ENCODE results near the gene SNAPC4. TPM values are rescaled to one million over a fixed set of nuclear protein-coding genes. Genes with fewer than 3 reads are reported as not detected.
A peak's percentile ranks its signal among the peaks of the same experiment; 100 is the strongest.

The SNAPC4 gene
- total RNA-seq, 5 donors from 2014 or later (not counting 1 experiment from before 2014, with no cell fraction given), result 10.5 to 15.7 (median 13.3) TPM

DNA sequence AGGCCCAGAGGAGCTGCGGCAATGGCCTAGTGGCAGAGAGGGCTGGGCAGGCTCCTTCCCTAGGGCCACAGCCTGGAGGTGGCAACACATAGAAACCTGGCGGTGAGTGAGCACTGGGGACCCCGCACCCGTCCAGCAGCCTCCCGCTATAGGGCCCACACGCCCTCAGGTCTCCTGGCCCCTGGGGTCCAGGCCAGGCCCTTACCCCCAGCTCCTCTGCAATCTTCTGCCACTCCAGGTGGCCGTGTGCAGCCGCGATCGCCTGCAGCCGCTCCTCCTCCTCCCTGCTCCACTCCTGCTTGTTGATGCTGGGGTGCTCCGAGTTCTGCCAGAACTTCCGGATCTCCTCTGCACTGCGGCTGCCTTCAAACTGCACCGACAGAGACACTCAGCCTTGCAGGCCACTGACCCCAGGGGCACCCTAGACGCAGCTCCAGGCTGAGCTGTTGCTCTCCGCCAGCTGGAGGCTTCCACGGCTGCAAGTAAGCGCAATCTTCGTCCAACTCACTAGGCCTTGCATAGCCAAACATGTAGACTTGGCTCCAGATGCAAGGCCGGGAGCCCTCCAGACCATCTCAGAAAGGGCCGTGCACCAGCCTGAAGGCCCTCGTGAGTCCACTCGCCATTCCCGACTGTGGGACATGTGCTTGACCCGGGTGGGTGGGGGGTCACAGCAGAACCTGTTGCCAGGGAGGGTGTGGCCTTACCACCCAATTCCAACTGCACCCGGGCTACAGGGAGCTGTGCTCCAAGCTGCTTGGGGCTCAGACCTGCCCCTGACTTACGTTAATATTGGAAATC, 8.0 kb downstream of the SNAPC4 start:
- WGBS (ENCODE audit: insufficient coverage), result 97% methylated on average over 26 of the region's 28 CpGs
- no peak overlapping the region for H3K27ac Mint-ChIP-seq
- no peak overlapping the region for H3K4me3 Mint-ChIP-seq
- Histone ChIP-seq H3K9me3 (no peaks in the 10 kb centered on the region), H3K27me3 (replicated peaks in 1 of 2; ENCODE audit: control insufficient read depth in 2 of 2, extremely low read depth in 1 of 2, insufficient read depth in 2 of 2, low read length in 1 of 2) (peaks cover 0 to 4% of the 10 kb centered on the region in 2 experiments), H3K4me1 (ENCODE audit: control insufficient read depth in 1 of 2, extremely low read depth in 1 of 2, insufficient read depth in 2 of 2, low read length in 2 of 2) (no peaks in the 10 kb centered on the region), H3K36me3 (ENCODE audit: control insufficient read depth in 2 of 2, extremely low read depth in 1 of 2, insufficient read depth in 1 of 2, low read length in 1 of 2) (peaks cover 4 to 85% of the 10 kb centered on the region in 2 donors), H3K4me3 (ENCODE audit: control insufficient read depth in 1 of 2, extremely low read depth in 1 of 2, low read length in 1 of 2) (no peak overlapping the region), H3K27ac (ENCODE audit: low read length) (no peak overlapping the region)
- ChIA-PET POLR2A (no interaction called here), CTCF (no interaction called here)
- no peak for DNase-seq
- H3K9me3 Mint-ChIP-seq, result no peaks in the 10 kb centered on the region
- no peaks in the 10 kb centered on the region for H3K27me3 Mint-ChIP-seq
- peaks cover 46% of the 10 kb centered on the region for H3K36me3 Mint-ChIP-seq
- no peaks in the 10 kb centered on the region for H3K4me1 Mint-ChIP-seq
- ATAC-seq (replicated peaks in 1 of 4), result no peak

DNA sequence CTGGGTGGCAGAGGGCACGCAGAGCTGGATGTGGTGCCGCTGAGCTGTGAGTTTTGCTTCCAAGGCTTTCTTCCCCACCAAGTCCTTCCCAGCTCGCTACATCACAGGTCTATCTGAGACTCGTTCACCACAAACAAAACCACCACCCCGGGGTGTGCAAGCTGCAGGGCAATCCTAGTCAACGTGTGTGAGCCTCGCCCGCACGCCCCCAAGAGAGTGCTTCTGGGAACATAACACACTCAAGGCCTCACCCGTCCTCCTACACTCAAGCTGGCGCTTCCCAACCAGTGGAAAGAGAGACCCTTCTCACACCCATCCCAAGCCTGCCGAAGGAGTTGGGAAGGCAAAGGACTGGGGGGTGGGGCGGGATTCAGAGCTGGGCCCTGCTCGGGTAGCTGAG, 10.6 kb downstream of the SNAPC4 start:
- H3K36me3 Mint-ChIP-seq, result peaks cover 44% of the 10 kb centered on the region
- no peaks in the 10 kb centered on the region for H3K27me3 Mint-ChIP-seq
- DNase-seq, result no peak
- peaks cover 8 to 19% (median 18%) of the 10 kb centered on the region in 3 donors for H3K4me1 Mint-ChIP-seq
- H3K4me3 ChIP-seq (ENCODE audit: control insufficient read depth in 1 of 2, extremely low read depth in 1 of 2, low read length in 1 of 2), result no peak overlapping the region
- H3K4me3 Mint-ChIP-seq, result no peak overlapping the region
- H3K36me3 ChIP-seq (ENCODE audit: control insufficient read depth in 2 of 2, extremely low read depth in 1 of 2, insufficient read depth in 1 of 2, low read length in 1 of 2), result peaks cover 4 to 64% of the 10 kb centered on the region in 2 donors
- ATAC-seq (replicated peaks in 1 of 4), result no peak
- ChIA-PET CTCF (no interaction called here), POLR2A (no interaction called here)
- H3K9me3 Mint-ChIP-seq, result no peaks in the 10 kb centered on the region
- 44% methylated on average over 6 of the region's 14 CpGs for WGBS (ENCODE audit: insufficient coverage)
- H3K4me1 ChIP-seq (ENCODE audit: control insufficient read depth in 1 of 2, extremely low read depth in 1 of 2, insufficient read depth in 2 of 2, low read length in 2 of 2), result peaks cover 5 to 15% of the 10 kb centered on the region in 2 experiments
- H3K27ac ChIP-seq (ENCODE audit: low read length), result no peak overlapping the region
- no peaks in the 10 kb centered on the region for H3K9me3 ChIP-seq
- H3K27me3 ChIP-seq (replicated peaks in 1 of 2; ENCODE audit: control insufficient read depth in 2 of 2, extremely low read depth in 1 of 2, insufficient read depth in 2 of 2, low read length in 1 of 2), result no peaks in the 10 kb centered on the region
- H3K27ac Mint-ChIP-seq, result no peak overlapping the region

DNA sequence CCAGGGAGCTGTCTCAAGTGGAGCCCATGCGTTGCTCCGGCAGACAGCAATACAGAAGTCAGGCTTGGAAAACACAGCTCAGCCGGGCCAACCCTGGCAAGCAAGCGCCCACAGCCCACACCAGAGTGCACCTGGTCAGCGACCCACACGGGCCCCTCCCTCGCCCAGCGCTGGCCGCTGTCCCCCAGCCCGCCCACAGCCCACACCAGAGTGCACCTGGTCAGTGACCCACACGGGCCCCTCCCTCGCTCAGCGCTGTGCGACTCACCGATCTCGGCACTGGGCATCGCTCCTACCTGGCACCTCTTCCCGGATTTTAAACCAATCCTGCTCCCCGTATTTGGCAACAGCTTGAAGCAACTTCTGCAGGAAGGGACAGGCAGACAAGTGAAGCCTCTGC, 12.8 kb downstream of the SNAPC4 start:
- DNase-seq (no peak), ATAC-seq (replicated peaks in 1 of 4) (no peak)
- ChIA-PET CTCF (no interaction called here), POLR2A (no interaction called here)
- Mint-ChIP-seq H3K27ac (no peak overlapping the region), H3K27me3 (no peaks in the 10 kb centered on the region), H3K9me3 (no peaks in the 10 kb centered on the region), H3K4me3 (no peak overlapping the region), H3K36me3 (peaks cover 49% of the 10 kb centered on the region), H3K4me1 (peaks cover 8 to 21% (median 20%) of the 10 kb centered on the region in 3 donors)
- no peaks in the 10 kb centered on the region for H3K27me3 ChIP-seq (replicated peaks in 1 of 2; ENCODE audit: control insufficient read depth in 2 of 2, extremely low read depth in 1 of 2, insufficient read depth in 2 of 2, low read length in 1 of 2)
- H3K4me3 ChIP-seq (ENCODE audit: control insufficient read depth in 1 of 2, extremely low read depth in 1 of 2, low read length in 1 of 2), result no peak overlapping the region
- H3K4me1 ChIP-seq (ENCODE audit: control insufficient read depth in 1 of 2, extremely low read depth in 1 of 2, insufficient read depth in 2 of 2, low read length in 2 of 2), result peaks cover 5 to 20% of the 10 kb centered on the region in 2 experiments
- no peak overlapping the region for H3K27ac ChIP-seq (ENCODE audit: low read length)
- H3K36me3 ChIP-seq (ENCODE audit: control insufficient read depth in 2 of 2, extremely low read depth in 1 of 2, insufficient read depth in 1 of 2, low read length in 1 of 2), result peaks cover 8 to 64% of the 10 kb centered on the region in 2 donors
- WGBS (ENCODE audit: insufficient coverage), result 96% methylated on average over 19 of the region's 19 CpGs
- H3K9me3 ChIP-seq, result no peaks in the 10 kb centered on the region

DNA sequence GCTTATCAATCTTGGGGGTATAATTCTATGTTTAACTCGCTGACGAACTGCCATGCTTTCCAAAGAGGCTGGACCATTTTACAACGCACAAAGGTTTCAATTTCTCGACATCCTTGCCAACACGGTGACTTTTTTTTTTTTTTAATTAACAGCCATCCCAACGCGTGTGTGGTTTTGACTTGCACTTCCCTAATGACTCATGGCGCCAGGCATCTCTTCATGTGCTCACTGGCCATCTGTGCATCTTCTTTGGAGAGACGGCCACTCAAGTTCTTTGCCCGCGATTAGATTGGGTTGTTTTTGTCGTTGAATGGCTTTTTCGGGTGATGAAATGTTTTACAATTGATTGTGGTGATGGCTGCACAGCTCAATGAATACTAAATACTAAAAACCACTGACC, 14.0 kb downstream of the SNAPC4 start:
- peaks cover 8 to 21% (median 20%) of the 10 kb centered on the region in 3 donors for H3K4me1 Mint-ChIP-seq
- 50% methylated on average over 4 of the region's 13 CpGs for WGBS (ENCODE audit: insufficient coverage)
- DNase-seq (no peak), ATAC-seq (replicated peaks in 1 of 4) (no peak)
- H3K27me3 ChIP-seq (replicated peaks in 1 of 2; ENCODE audit: control insufficient read depth in 2 of 2, extremely low read depth in 1 of 2, insufficient read depth in 2 of 2, low read length in 1 of 2), result no peaks in the 10 kb centered on the region
- ChIA-PET POLR2A (no interaction called here), CTCF (interaction anchor here in 1 of 2 donors (0.6 kb wide), 1 partner anchor 1121 kb away, joined by 5 read pairs; no protein-coding TSS in a partner anchor)
- H3K27ac Mint-ChIP-seq, result no peak overlapping the region
- no peak overlapping the region for H3K4me3 ChIP-seq (ENCODE audit: control insufficient read depth in 1 of 2, extremely low read depth in 1 of 2, low read length in 1 of 2)
- H3K9me3 ChIP-seq, result no peaks in the 10 kb centered on the region
- no peak overlapping the region for H3K4me3 Mint-ChIP-seq
- H3K27me3 Mint-ChIP-seq, result no peaks in the 10 kb centered on the region
- H3K36me3 Mint-ChIP-seq, result peaks cover 42% of the 10 kb centered on the region
- H3K4me1 ChIP-seq (ENCODE audit: control insufficient read depth in 1 of 2, extremely low read depth in 1 of 2, insufficient read depth in 2 of 2, low read length in 2 of 2), result peaks cover 5 to 20% of the 10 kb centered on the region in 2 experiments
- H3K27ac ChIP-seq (ENCODE audit: low read length), result no peak overlapping the region
- peaks cover 15 to 64% of the 10 kb centered on the region in 2 donors for H3K36me3 ChIP-seq (ENCODE audit: control insufficient read depth in 2 of 2, extremely low read depth in 1 of 2, insufficient read depth in 1 of 2, low read length in 1 of 2)
- H3K9me3 Mint-ChIP-seq, result no peaks in the 10 kb centered on the region

DNA sequence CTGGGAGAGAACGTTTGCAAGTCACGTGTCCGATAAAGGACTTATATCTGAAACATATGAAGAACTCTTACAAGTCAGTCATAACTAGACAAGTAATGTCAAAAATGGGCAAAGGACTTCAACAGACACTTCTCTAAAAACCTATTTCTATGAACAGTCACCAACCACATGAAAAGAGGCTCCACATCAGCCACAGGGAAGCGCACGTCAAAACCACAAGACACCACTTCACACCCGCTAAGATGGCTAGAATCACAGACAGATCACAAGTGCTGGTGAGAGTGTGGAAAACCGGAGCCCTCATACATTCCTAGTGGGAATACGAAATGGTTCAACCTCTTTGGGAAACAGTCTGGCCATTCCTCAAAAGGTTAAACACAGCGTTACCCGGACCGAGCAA, 15.0 kb downstream of the SNAPC4 start:
- peaks cover 8 to 21% (median 20%) of the 10 kb centered on the region in 3 donors for H3K4me1 Mint-ChIP-seq
- Histone ChIP-seq H3K36me3 (ENCODE audit: control insufficient read depth in 2 of 2, extremely low read depth in 1 of 2, insufficient read depth in 1 of 2, low read length in 1 of 2) (peaks cover 15 to 67% of the 10 kb centered on the region in 2 donors), H3K9me3 (no peaks in the 10 kb centered on the region), H3K4me1 (ENCODE audit: control insufficient read depth in 1 of 2, extremely low read depth in 1 of 2, insufficient read depth in 2 of 2, low read length in 2 of 2) (peaks cover 5 to 20% of the 10 kb centered on the region in 2 experiments), H3K4me3 (ENCODE audit: control insufficient read depth in 1 of 2, extremely low read depth in 1 of 2, low read length in 1 of 2) (no peak overlapping the region), H3K27ac (ENCODE audit: low read length) (no peak overlapping the region), H3K27me3 (replicated peaks in 1 of 2; ENCODE audit: control insufficient read depth in 2 of 2, extremely low read depth in 1 of 2, insufficient read depth in 2 of 2, low read length in 1 of 2) (no peaks in the 10 kb centered on the region)
- CTCF ChIA-PET, result no interaction called here
- peaks cover 41% of the 10 kb centered on the region for H3K36me3 Mint-ChIP-seq
- peak in 7 of 35 experiments; percentile 24 to 62 (median 36) for DNase-seq
- POLR2A ChIA-PET, result interaction anchor here in 1 of 2 donors (0.7 kb wide), 1 partner anchor 13 kb away, joined by 3 read pairs; no protein-coding TSS in a partner anchor
- H3K27ac Mint-ChIP-seq, result peak overlapping the region in 1 of 2 donors; percentile 3
- peak; percentile 66 to 89 (median 75) for ATAC-seq (replicated peaks in 1 of 4)
- peak overlapping the region in 1 of 3 donors; percentile 35 for H3K4me3 Mint-ChIP-seq
- H3K27me3 Mint-ChIP-seq, result no peaks in the 10 kb centered on the region
- H3K9me3 Mint-ChIP-seq, result no peaks in the 10 kb centered on the region
- WGBS (ENCODE audit: insufficient coverage), result 24% methylated on average over 2 of the region's 11 CpGs

DNA sequence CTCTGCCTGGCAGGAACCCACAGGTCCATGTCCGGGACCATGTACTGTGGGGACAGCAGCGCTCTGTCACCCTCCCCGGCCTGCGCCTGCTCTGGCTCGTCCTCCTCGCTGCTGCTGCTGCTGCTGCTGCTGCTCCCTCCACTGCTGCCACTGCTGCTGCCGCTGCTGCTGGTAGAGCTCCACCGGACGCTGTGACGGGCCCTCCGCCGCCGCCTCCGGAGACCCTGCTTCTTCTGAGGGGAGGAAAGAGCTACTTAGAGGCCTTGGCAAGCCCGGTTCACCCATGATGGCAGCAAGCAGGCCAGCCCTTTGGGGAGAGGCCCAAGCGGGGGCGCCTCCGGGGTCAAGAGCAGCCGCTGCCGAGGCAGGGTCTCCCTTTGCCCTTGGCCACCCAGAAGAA, 16.5 kb downstream of the SNAPC4 start:
- no peak overlapping the region for H3K27ac ChIP-seq (ENCODE audit: low read length)
- peaks cover 5 to 20% of the 10 kb centered on the region in 2 experiments for H3K4me1 ChIP-seq (ENCODE audit: control insufficient read depth in 1 of 2, extremely low read depth in 1 of 2, insufficient read depth in 2 of 2, low read length in 2 of 2)
- no peaks in the 10 kb centered on the region for H3K27me3 ChIP-seq (replicated peaks in 1 of 2; ENCODE audit: control insufficient read depth in 2 of 2, extremely low read depth in 1 of 2, insufficient read depth in 2 of 2, low read length in 1 of 2)
- H3K4me3 ChIP-seq (ENCODE audit: control insufficient read depth in 1 of 2, extremely low read depth in 1 of 2, low read length in 1 of 2), result no peak overlapping the region
- ATAC-seq (replicated peaks in 1 of 4) (no peak), DNase-seq (no peak)
- 99% methylated on average over 19 of the region's 20 CpGs for WGBS (ENCODE audit: insufficient coverage)
- no peak overlapping the region for H3K4me3 Mint-ChIP-seq
- ChIA-PET POLR2A (no interaction called here), CTCF (interaction anchor here in 1 of 2 donors (0.6 kb wide), 1 partner anchor 64 kb away, joined by 6 read pairs; no protein-coding TSS in a partner anchor)
- peaks cover 28% of the 10 kb centered on the region for H3K36me3 Mint-ChIP-seq
- H3K9me3 ChIP-seq, result no peaks in the 10 kb centered on the region
- peaks cover 8 to 21% (median 20%) of the 10 kb centered on the region in 3 donors for H3K4me1 Mint-ChIP-seq
- no peaks in the 10 kb centered on the region for H3K9me3 Mint-ChIP-seq
- H3K27ac Mint-ChIP-seq, result no peak overlapping the region
- H3K27me3 Mint-ChIP-seq, result no peaks in the 10 kb centered on the region
- H3K36me3 ChIP-seq (ENCODE audit: control insufficient read depth in 2 of 2, extremely low read depth in 1 of 2, insufficient read depth in 1 of 2, low read length in 1 of 2), result peaks cover 19 to 57% of the 10 kb centered on the region in 2 donors

Data from T-cell (primary cell).